Activated CD8-positive, alpha-beta T cell treated with anti-CD3 and anti-CD28 coated beads for 36 hours (primary cell): ENCODE results near the gene TDRD10. TPM values are rescaled to one million over a fixed set of nuclear protein-coding genes. Genes with fewer than 3 reads are reported as not detected.

Source experiments
- ATAC-seq: fragments of 200-7000 bp; cut with Tn5 transposase; one replicate; pipeline ENCODE4 v1.10.0; 2021; ENCODE audit warnings: mild to moderate bottlenecking, moderate library complexity
- CTCF ChIA-PET: fragments of 350-600 bp; sonication (Branson Sonifier 250); formaldehyde crosslinking; loops from one replicate; lab custom pipeline; 2021; ENCODE audit warnings: antibody characterized with exemption; lab: Charles Lee
- POLR2A ChIA-PET: fragments of 350-600 bp; sonication (Branson Sonifier 250); formaldehyde crosslinking; loops from one replicate; lab custom pipeline; 2021; ENCODE audit warnings: antibody characterized with exemption; lab: Charles Lee
- DNase-seq: peaks from one replicate; pipeline ENCODE4 v3.0.0-alpha.2; 2020
- H3K27ac Mint-ChIP-seq: one replicate; pipeline ENCODE4 v1.8.0; 2021; ENCODE audit warnings: mild to moderate bottlenecking, mixed read lengths
- H3K27me3 Mint-ChIP-seq: one replicate; pipeline ENCODE4 v1.8.0; 2021; ENCODE audit warnings: mixed read lengths
- H3K36me3 Mint-ChIP-seq: one replicate; pipeline ENCODE4 v1.8.0; 2021; ENCODE audit warnings: low read depth, mixed read lengths
- H3K4me1 Mint-ChIP-seq: one replicate; pipeline ENCODE4 v1.8.0; 2021; ENCODE audit warnings: low read depth, mixed read lengths
- H3K4me3 Mint-ChIP-seq: one replicate; pipeline ENCODE4 v1.8.0; 2021; ENCODE audit warnings: mild to moderate bottlenecking, moderate library complexity, mixed read lengths
- H3K9me3 Mint-ChIP-seq: one replicate; pipeline ENCODE4 v1.8.0; 2021; ENCODE audit warnings: mixed read lengths
- CTCF ChIP-seq: fragments of 200-600 bp; IDR thresholded peaks from one replicate; pipeline ENCODE4 v1.8.0; 2022; ENCODE audit warnings: antibody characterized with exemption, mild to moderate bottlenecking
- intact Hi-C: fragments of 100-400 bp; cut with micrococcal nuclease; formaldehyde crosslinking; loops from one replicate; pipeline ENCODE4 v1.10.0; 2022
- total RNA-seq, 2 experiments: library from RNA; stranded (reverse); gene quantifications; one replicate each; pipeline ENCODE4 v1.2.3, GENCODE V29; 2021

Gene TDRD10
- total RNA-seq, 2 experiments from 2014 or later, result not detected

GRCh38 chr1:154478639-154479038, 23.4 kb upstream of the TDRD10 start:
- POLR2A ChIA-PET, result interaction anchor here (0.6 to 1.2 kb wide), 3 partner anchors 68 to 135 kb away, joined by 3 to 4 read pairs (median 3); no protein-coding TSS in a partner anchor
- intact Hi-C loops, result loop anchor here (10.0 kb wide), 1 partner anchor 134 kb away; no protein-coding TSS in a partner anchor

GRCh38 chr1:154479764-154480421, 22.1 kb upstream of the TDRD10 start:
- Mint-ChIP-seq H3K9me3 (no peaks in the 10 kb centered on the region), H3K4me3 (no peak overlapping the region), H3K27ac (no peak overlapping the region), H3K27me3 (peaks cover 4% of the 10 kb centered on the region), H3K4me1 (peaks cover 18% of the 10 kb centered on the region), H3K36me3 (no peaks in the 10 kb centered on the region)
- peak; percentile 98 for TF ChIP-seq CTCF
- ChIA-PET CTCF (interaction anchor here (0.6 to 5.8 kb wide), 57 partner anchors 8 to 605 kb away, joined by 3 to 127 read pairs (median 5); no protein-coding TSS in a partner anchor), POLR2A (interaction anchor here (0.7 to 1.2 kb wide), 4 partner anchors 65 to 235 kb away, joined by 3 to 4 read pairs (median 3); no protein-coding TSS in a partner anchor)
- intact Hi-C loops, result loop anchor here (2.0 to 10.0 kb wide), 2 partner anchors 67 to 135 kb away; no protein-coding TSS in a partner anchor
- ATAC-seq, result peak; percentile 94
- DNase-seq, result peak; percentile 69

More at GRCh38 chr1:154478639-154479038, 23.4 kb upstream of the TDRD10 start:
- Mint-ChIP-seq H3K4me3 (no peak overlapping the region), H3K4me1 (peaks cover 18% of the 10 kb centered on the region), H3K36me3 (no peaks in the 10 kb centered on the region), H3K27ac (no peak overlapping the region), H3K27me3 (peaks cover 4% of the 10 kb centered on the region), H3K9me3 (no peaks in the 10 kb centered on the region)
- DNase-seq (peak; percentile 42), ATAC-seq (no peak)
- CTCF ChIA-PET, result interaction anchor here (0.8 to 5.8 kb wide), 37 partner anchors 11 to 606 kb away, joined by 3 to 127 read pairs (median 6); no protein-coding TSS in a partner anchor
- peak; percentile 57 for TF ChIP-seq CTCF

GRCh38 chr1:154481053-154481452, 21.0 kb upstream of the TDRD10 start:
- Mint-ChIP-seq H3K27ac (no peak overlapping the region), H3K4me1 (peaks cover 18% of the 10 kb centered on the region), H3K4me3 (no peak overlapping the region), H3K36me3 (no peaks in the 10 kb centered on the region), H3K9me3 (no peaks in the 10 kb centered on the region), H3K27me3 (peaks cover 4% of the 10 kb centered on the region)
- POLR2A ChIA-PET, result interaction anchor here (0.7 to 0.9 kb wide), 2 partner anchors 14 to 456 kb away, joined by 3 to 4 read pairs; partner anchors contain the start of gene PMVK
- no peak for DNase-seq
- CTCF ChIA-PET, result interaction anchor here (0.8 to 5.8 kb wide), 17 partner anchors 8 to 204 kb away, joined by 3 to 127 read pairs (median 6); no protein-coding TSS in a partner anchor
- TF ChIP-seq CTCF, result no peak
- ATAC-seq, result no peak
- intact Hi-C loops, result loop anchor here (2.0 kb wide), 1 partner anchor 66 kb away; no protein-coding TSS in a partner anchor

- no peak for DNase-seq
- CTCF ChIA-PET, result interaction anchor here (1.2 to 2.6 kb wide), 3 partner anchors 9 to 158 kb away, joined by 3 to 12 read pairs (median 4); partner anchors contain the start of gene ATP8B2
- H3K36me3 Mint-ChIP-seq, result no peaks in the 10 kb centered on the region
- intact Hi-C loops, result no loop called here
- no peak for TF ChIP-seq CTCF
- ATAC-seq, result no peak
- POLR2A ChIA-PET, result no interaction called here
- peaks cover 6% of the 10 kb centered on the region for H3K4me1 Mint-ChIP-seq
- H3K27ac Mint-ChIP-seq, result no peak overlapping the region
- no peaks in the 10 kb centered on the region for H3K9me3 Mint-ChIP-seq
- peaks cover 5% of the 10 kb centered on the region for H3K27me3 Mint-ChIP-seq
- no peak overlapping the region for H3K4me3 Mint-ChIP-seq
These were observed 17.8 kb upstream of the TDRD10 start for GRCh38 chr1:154483941-154484803.
